Myocyte (in vitro differentiated cells): ENCODE data around the gene CREG2. TPM values are rescaled to one million over a fixed set of nuclear protein-coding genes. Genes with fewer than 3 reads are reported as not detected.
"Not testable (repeated sequence)": the region's sequence is repeated elsewhere in the genome, so short reads cannot be mapped to it uniquely, and the experiment has no call there.

Source experiments
- DNase-seq: peaks from one replicate; pipeline ENCODE4 v3.0.0-alpha.2; 2012; ENCODE audit warnings: low read depth
- total RNA-seq: library from RNA; depleted of rRNA; stranded (reverse); fragments of >200 nt; gene quantifications from 2 replicates; pipeline ENCODE4 v1.2.3, GENCODE V29; 2014

The CREG2 gene
- total RNA-seq, 1 donor from 2014 or later = 6.9 TPM

- peak; percentile 71 for DNase-seq
Measured at GRCh38 chr2:101349893-101350662, 37.2 kb downstream of the CREG2 start.

GRCh38 chr2:101348883-101349282 lies 38.4 kb downstream of the CREG2 start:
- no peak for DNase-seq

DNA sequence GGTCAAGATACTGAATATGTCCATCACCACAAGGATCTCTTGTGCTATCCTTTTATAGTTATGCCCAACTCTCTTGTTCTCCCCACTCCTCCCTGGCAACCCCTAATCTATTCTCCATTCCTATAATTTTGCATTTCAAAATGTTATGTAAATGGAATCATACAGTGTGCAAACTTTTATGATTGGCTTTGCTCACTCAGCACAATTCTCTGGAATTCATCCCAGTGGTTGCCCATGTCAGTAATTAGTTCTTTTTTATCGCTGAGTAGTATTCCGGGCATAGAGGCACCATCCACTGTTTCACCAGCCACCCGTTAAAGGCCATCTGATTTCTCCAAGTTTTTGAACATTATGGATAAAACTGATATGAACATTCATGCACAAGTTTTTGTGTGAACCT lies 40.4 kb downstream of the CREG2 start:
- DNase-seq = no peak

- no peak for DNase-seq
Measured at GRCh38 chr2:101344137-101344536, 43.2 kb downstream of the CREG2 start.

- DNase-seq = no peak
Measured at GRCh38 chr2:101342625-101343008, 44.7 kb downstream of the CREG2 start.

GRCh38 chr2:101341901-101342624 lies 45.2 kb downstream of the CREG2 start:
- peak; percentile 78 for DNase-seq

DNA sequence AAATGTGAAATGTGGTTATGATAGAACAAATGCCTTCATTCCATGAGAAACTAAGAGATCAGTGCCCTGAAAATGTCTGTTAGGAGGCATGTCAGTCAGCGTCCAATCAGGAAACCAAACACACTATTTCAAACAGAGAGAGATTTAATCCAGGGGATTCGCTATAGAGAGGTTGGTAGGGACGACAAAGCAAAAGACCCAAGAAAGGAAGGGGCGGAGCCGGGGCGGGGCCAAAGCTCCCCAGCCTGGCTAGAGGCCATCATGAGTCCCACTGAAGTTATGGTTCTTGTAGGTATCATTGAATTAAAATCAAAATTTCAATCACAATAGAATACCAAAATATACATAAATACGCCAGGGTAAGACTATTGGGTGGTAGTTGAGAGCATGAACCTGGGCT lies 45.9 kb downstream of the CREG2 start:
- no peak for DNase-seq

DNA sequence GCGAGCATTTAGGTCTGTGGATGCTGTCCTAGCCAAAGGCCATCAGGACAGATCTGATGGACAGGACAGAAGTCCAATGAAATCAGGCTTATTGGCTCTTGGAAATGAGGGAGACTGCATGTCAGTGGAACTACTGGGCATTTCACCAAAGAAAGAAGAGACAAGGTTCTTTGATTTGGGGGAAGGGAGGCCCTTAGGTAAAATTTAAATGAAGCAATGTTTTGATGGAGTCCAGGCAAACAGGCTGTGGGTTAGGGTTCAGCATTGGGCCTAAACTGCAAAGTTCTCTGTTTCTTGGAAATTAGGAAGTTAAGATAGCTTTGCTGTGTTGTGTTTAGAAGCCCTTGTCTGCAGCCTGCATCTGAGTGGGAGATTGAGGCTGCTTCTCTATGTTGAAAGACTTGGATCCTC lies 47.2 kb downstream of the CREG2 start:
- peak; percentile 30 for DNase-seq

DNA sequence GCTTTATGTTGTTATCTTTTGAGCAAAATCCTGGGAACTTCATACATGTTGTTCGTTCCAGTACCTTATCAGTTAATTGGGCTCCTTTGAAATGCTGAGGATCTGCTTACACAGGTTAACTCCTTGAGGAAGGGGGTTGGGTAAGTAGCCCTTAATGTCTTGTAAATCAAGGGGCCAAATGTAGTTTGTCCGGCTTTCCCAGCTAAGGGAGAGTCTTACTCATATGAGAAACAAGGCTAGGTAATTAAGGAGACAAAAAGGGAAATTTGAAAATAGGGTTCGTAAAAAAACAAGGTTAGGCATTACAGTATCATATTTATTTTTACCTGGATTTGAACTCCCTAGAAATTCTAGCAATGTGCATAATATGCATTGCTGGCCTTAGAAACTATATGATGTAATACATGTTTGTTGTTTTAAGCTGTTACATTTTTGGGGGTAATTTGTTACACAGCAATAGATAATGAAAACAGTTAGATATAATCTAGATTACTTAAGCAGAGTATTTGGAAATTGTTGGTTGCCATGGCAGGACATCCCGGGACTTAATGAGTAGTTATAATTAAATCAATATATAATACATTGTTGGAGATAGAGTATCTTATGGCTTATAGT lies 47.9 kb downstream of the CREG2 start:
- no peak for DNase-seq

DNA sequence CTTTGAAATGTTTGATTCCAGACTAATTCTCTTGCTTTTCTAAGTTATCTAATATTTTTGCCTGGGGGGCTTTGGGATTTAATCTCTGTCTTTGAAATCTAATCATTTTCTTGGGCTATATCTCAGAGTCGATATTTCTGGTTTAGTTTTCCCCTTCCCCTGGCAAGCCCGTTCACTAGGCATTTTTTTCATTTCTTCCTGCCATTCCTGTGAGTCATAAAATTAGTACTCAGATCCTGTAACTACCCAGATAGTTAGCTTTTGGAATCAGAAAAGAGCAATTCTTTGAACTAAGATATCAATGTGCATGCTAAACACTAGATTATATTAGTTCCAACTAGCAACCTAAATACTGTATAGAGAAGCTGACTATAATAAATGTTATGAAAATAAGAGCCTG lies 49.4 kb downstream of the CREG2 start:
- DNase-seq = peak; percentile 17

DNA sequence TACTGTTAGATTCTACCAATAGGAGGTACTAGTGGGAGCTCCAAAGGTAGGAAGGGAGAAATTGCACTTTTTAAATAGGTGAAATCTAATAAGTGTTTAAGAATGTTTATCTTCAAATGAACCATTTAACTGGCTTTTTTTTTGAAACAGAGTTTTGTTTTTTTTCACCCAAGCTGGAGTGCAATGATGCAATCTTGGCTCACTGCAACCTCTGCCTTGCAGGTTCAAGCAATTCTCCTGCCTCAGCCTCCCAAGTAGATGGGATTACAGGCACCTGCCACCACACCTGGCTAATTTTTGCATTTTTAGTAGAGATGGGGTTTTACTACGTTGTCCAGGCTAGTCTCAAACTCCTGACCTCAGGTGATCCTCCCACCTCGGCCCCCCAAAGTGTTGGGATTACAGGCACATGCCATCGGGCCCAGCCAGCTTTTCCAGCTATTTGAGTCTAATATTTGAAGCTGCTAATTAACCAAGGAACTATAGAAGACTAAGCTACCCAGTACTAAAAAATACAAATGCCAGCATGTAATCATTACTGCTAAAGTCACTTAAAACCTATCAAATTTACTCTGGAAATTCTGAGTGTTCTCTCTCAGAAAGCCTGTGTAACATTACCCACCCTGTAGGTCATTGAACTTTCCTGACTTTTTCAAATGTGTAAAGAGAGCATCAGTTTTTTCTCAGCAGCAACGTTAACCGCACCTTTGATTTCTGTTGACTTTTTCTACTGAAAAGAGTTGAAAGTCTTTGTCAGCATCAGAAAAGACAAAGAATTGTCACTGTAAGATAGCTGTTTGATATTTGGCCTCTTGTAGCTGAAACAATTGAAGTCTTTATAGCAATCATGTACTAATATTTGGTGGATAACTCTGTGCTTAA lies 54.2 kb downstream of the CREG2 start:
- DNase-seq = no peak

DNA sequence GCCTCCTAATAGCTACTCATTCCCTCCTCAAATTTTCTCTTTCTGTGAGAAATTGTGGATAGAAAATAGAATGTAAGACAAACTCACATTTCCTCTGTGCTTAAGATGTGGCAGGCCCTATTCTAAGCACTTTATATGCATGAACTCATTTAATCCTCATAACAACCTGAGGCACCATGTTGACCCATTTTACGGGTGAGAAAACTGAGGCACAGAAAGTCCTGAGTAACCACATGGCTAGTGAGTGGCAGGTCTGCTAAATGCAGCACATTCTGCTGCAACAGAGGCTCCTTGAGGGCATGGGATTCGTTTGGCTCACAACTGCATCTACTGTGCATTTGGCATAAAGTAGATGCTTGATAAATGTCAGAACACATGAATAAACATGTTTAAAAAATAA lies 56.1 kb downstream of the CREG2 start:
- DNase-seq = no peak

DNA sequence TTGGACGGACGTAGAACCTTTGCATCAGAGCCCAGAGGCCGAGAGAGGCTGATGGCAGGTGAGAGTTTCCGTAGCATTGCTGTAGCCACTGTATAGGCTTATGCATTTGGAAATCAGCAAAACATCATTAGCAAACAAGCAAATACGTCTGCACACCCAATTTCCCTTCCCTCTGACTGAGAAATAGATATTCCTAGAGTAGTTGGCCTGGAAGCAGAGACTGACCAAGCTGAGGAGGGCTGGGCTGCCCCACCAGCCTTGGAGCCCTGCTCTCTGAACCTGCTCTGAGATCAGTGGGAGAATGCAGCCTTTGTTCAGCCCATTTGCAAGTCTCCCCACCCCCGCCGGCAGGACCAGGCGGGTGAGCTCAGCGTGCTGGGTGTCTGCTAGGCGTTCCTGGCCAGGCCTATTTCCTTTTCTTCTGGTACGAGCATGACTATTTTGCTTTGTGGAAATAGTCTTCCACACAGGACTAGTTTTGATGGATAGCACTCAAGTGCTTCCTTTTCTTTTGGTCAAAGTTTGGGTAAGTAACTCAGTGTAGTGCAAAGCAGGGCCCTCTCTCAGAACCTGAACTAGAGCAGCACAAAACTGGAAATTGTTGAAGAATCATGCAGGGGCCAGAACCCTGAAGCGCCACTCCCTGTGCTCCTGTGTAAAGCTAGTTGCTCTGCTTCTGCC lies 56.9 kb downstream of the CREG2 start:
- no peak for DNase-seq

- no peak for DNase-seq
Measured at GRCh38 chr2:101329026-101329425, 58.3 kb downstream of the CREG2 start.

DNA sequence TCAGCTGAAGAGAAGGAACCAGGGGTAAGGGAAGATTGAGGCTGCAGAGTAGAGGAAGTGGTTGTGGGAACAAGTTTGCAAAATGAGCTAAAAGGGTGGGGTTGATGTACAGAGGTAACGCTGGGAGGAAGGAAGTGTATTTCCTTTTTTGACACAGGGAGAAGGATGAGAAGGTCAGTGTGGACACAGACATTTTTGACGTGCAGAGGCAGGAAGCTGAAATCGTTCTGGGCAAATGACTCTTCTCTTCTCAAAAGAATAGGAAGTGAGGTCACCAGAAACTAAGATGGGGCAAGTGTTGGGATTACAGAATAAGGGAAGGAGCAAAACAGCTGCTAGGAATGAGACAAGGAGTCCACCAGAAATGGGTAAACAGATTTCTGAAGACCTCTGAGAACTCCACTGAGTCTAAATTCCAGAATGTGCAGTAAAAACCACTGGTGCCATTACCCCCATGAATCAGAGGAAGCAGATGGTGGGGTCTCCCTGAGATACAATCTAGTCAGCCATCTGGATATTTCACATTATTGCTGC lies 58.8 kb downstream of the CREG2 start:
- peak; percentile 23 for DNase-seq

DNA sequence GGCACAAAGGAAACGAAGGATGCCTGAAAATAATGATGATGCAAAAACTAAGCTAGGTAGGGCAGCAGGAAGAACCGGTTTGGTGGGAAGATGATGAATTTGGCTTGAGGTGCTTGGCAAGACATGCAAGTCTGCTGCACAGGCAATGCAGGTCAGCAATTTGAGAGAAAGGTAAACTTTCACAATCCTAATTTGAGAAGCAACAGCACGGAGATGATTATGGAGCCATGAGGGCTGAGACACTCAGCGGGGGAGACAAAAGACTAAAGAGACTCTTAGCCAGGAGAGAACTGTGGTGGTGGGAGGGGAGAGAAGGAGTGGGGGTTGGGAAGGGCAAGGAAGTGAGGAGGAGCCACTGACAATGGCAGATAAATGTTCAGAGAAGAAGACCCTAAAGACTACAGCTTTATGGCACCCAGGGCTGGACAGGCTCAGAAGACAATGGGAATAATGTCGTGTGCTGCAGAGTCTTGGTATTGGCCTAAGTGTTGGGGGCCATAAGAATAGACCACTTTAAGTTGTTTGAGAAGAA lies 59.4 kb downstream of the CREG2 start:
- DNase-seq = no peak

DNA sequence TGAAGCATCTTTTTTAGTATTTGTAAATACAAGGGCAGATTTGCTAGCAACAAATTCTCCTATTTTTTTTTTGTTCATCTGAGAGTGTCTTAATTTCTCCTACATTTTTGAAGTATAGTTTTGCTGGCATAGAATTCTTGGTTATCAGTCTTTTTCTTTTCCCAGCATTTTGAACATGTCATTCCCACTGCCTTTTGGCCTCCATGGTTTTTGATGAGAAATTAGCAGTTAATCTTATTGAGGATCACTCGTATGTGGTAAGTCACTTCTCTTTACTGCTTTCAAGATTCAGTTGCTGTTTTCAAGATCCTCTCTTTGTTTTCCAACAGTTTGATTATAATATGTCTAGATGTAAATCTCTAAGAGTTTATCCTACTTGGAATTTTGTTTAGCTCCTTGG lies 61.9 kb downstream of the CREG2 start:
- no peak for DNase-seq

DNA sequence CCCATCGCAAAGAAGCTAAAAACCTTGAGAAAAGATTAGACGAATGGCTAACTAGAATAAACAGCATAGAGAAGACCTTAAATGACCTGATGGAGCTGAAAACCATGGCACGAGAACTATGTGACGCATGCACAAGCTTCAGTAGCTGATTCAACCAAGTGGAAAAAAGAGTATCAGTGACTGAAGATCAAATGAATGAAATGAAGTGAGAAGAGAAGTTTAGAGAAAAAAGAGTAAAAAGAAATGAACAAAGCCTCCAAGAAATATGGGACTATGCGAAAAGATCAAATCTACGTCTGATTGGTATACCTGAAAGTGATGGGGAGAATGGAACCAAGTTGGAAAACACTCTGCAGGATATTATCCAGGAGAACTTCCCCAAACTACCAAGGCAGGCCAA lies 70.7 kb downstream of the CREG2 start:
- not testable (repeated sequence) for DNase-seq

DNA sequence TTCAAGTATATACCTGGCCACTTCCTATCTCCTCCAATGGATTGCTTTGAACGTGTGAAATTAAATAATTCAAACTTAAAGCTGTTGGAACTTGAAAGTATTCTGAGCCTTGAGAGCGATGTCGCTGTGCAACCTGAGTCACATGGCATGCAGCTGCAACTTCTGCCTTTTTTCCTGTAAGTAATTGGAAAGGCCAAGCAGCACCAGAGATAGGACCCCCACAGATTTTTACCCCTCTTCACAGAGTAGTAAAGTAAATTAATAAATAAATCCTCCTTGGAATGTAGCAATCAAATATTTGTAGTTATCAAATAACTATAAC lies 75.6 kb downstream of the CREG2 start:
- DNase-seq = no peak
